DND-41 (cell line): ENCODE data around the gene PAPPA2.

ENCODE experiments used
- ATAC-seq: fragments of 200-7000 bp; cut with Tn5 transposase; 3 replicates; pipeline ENCODE4 v1.9.1; 2021; ENCODE audit warnings: low read depth; ENCODE audit not compliant: insufficient read depth
- DNase-seq: peaks from one replicate; pipeline ENCODE4 v3.0.0-alpha.2; 2020
- H2AFZ ChIP-seq: 2 replicates; pipeline ENCODE4 v1.6.0; 2012; ENCODE audit warnings: low read depth, low read length
- H3K27ac ChIP-seq: 2 replicates; pipeline ENCODE4 v1.5.1; 2012; ENCODE audit warnings: low read length, inconsistent platforms
- H3K27me3 ChIP-seq: fragments of 200-600 bp; sonication (generic); 2 replicates; pipeline ENCODE4 v1.6.0; 2012; ENCODE audit warnings: low read length, mild to moderate bottlenecking, inconsistent platforms; ENCODE audit not compliant: insufficient read depth, poor library complexity
- H3K36me3 ChIP-seq: 2 replicates; pipeline ENCODE4 v1.5.1; 2012; ENCODE audit warnings: low read length, inconsistent platforms; ENCODE audit not compliant: insufficient read depth
- H3K4me1 ChIP-seq: 2 replicates; pipeline ENCODE4 v1.5.1; 2012; ENCODE audit warnings: mild to moderate bottlenecking, low read length; ENCODE audit not compliant: insufficient read depth
- H3K4me2 ChIP-seq: 2 replicates; pipeline ENCODE4 v1.6.0; 2012; ENCODE audit warnings: mild to moderate bottlenecking, moderate library complexity, low read length, inconsistent platforms; ENCODE audit not compliant: insufficient read depth
- H3K4me3 ChIP-seq, 2 experiments: fragments of 200-600 bp in 1 of 2; shearing (Covaris generic) in 1 of 2; 2 replicates each; pipeline ENCODE4 v1.5.1; 2012 to 2016; ENCODE audit warnings: inconsistent platforms in 2 of 2, low read length in 2 of 2, mild to moderate bottlenecking in 2 of 2, low read depth in 1 of 2, moderate library complexity in 1 of 2
- H3K79me2 ChIP-seq: 2 replicates; pipeline ENCODE4 v1.6.0; 2012; ENCODE audit warnings: low read length, inconsistent platforms; ENCODE audit not compliant: insufficient read depth
- H3K9ac ChIP-seq: 2 replicates; pipeline ENCODE4 v1.6.0; 2012; ENCODE audit warnings: low read depth, mild to moderate bottlenecking, inconsistent platforms, low read length, moderate library complexity
- H3K9me3 ChIP-seq: 2 replicates; pipeline ENCODE4 v1.5.1; 2012; ENCODE audit warnings: low read length, moderate library complexity, mild to moderate bottlenecking, inconsistent platforms; ENCODE audit not compliant: insufficient read depth, severe bottlenecking
- H4K20me1 ChIP-seq: 2 replicates; pipeline ENCODE4 v1.6.0; 2012; ENCODE audit warnings: low read length; ENCODE audit not compliant: insufficient read depth
- EZH2 ChIP-seq: IDR thresholded peaks from 3 replicates; pipeline ENCODE4 v1.6.1; 2012; ENCODE audit warnings: borderline replicate concordance, low read depth, mild to moderate bottlenecking, moderate library complexity, low read length, inconsistent platforms; ENCODE audit not compliant: severe bottlenecking
- TF ChIP-seq, protein P1 (sequence below): IDR thresholded peaks from 2 replicates; pipeline ENCODE4 v1.5.1; 2012; ENCODE audit warnings: borderline replicate concordance, low read length, moderate library complexity, mild to moderate bottlenecking; ENCODE audit not compliant: poor library complexity, severe bottlenecking; ENCODE audit errors: extremely low read depth

PAPPA2 gene

GRCh38 chr1:176795929-176796328 lies 333.0 kb downstream of the PAPPA2 start:
- Histone ChIP-seq H3K36me3 (no peaks in the 10 kb centered on the region), H3K4me3 (no peak overlapping the region), H3K27ac (no peak overlapping the region), H3K27me3 (no peaks in the 10 kb centered on the region), H3K79me2 (no peaks in the 10 kb centered on the region), H2AFZ (no peak overlapping the region), H3K9ac (no peak overlapping the region), H4K20me1 (no peaks in the 10 kb centered on the region), H3K9me3 (no peaks in the 10 kb centered on the region), H3K4me1 (no peaks in the 10 kb centered on the region), H3K4me2 (no peak overlapping the region)
- ATAC-seq, result no peak
- TF ChIP-seq EZH2, result no peak
- TF ChIP-seq, protein P1, sequence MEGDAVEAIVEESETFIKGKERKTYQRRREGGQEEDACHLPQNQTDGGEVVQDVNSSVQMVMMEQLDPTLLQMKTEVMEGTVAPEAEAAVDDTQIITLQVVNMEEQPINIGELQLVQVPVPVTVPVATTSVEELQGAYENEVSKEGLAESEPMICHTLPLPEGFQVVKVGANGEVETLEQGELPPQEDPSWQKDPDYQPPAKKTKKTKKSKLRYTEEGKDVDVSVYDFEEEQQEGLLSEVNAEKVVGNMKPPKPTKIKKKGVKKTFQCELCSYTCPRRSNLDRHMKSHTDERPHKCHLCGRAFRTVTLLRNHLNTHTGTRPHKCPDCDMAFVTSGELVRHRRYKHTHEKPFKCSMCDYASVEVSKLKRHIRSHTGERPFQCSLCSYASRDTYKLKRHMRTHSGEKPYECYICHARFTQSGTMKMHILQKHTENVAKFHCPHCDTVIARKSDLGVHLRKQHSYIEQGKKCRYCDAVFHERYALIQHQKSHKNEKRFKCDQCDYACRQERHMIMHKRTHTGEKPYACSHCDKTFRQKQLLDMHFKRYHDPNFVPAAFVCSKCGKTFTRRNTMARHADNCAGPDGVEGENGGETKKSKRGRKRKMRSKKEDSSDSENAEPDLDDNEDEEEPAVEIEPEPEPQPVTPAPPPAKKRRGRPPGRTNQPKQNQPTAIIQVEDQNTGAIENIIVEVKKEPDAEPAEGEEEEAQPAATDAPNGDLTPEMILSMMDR, result no peak
- DNase-seq, result no peak

DNA sequence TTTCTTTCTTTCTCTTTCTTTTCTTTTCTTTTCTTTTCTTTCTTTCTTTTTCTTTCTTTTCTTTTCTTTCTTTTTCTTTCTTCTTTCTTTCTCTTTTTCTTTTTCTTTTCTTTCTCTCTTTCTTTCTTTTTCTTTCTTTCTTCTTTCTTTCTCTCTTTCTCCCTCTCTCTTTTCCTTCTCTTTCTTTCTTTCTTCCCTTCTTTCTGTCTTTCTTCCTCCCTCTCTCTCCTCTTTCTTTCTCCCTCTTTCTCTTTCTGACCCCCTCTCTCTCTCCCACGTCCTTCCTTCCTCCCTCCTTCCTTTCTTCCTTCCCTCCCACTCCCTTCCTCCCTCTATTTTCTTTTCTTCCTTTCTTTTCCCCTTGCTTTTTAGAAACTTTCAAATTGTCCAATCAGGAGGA lies 333.6 kb downstream of the PAPPA2 start:
- ATAC-seq, result no peak
- H2AFZ ChIP-seq, result no peak overlapping the region
- TF ChIP-seq, protein P1, result no peak
- TF ChIP-seq EZH2, result no peak

GRCh38 chr1:176799327-176799726 lies 336.4 kb downstream of the PAPPA2 start:
- no peaks in the 10 kb centered on the region for H3K27me3 ChIP-seq
- no peak overlapping the region for H3K4me2 ChIP-seq
- H3K4me1 ChIP-seq, result no peaks in the 10 kb centered on the region
- H3K27ac ChIP-seq, result no peak overlapping the region
- H2AFZ ChIP-seq, result no peak overlapping the region
- TF ChIP-seq EZH2, result no peak
- TF ChIP-seq, protein P1, result no peak
- H3K9me3 ChIP-seq, result no peaks in the 10 kb centered on the region
- no peak overlapping the region for H3K9ac ChIP-seq
- H3K4me3 ChIP-seq, result no peak overlapping the region
- ATAC-seq (no peak), DNase-seq (no peak)
- H3K36me3 ChIP-seq, result no peaks in the 10 kb centered on the region
- H4K20me1 ChIP-seq, result no peaks in the 10 kb centered on the region
- no peaks in the 10 kb centered on the region for H3K79me2 ChIP-seq

More for the DNA sequence above, 333.6 kb downstream of the PAPPA2 start:
- DNase-seq, result no peak
- Histone ChIP-seq H4K20me1 (no peaks in the 10 kb centered on the region), H3K36me3 (no peaks in the 10 kb centered on the region), H3K79me2 (no peaks in the 10 kb centered on the region), H3K27ac (no peak overlapping the region), H3K4me2 (no peak overlapping the region), H3K4me3 (no peak overlapping the region), H3K4me1 (no peaks in the 10 kb centered on the region), H3K9me3 (no peaks in the 10 kb centered on the region), H3K27me3 (no peaks in the 10 kb centered on the region), H3K9ac (no peak overlapping the region)

DNA sequence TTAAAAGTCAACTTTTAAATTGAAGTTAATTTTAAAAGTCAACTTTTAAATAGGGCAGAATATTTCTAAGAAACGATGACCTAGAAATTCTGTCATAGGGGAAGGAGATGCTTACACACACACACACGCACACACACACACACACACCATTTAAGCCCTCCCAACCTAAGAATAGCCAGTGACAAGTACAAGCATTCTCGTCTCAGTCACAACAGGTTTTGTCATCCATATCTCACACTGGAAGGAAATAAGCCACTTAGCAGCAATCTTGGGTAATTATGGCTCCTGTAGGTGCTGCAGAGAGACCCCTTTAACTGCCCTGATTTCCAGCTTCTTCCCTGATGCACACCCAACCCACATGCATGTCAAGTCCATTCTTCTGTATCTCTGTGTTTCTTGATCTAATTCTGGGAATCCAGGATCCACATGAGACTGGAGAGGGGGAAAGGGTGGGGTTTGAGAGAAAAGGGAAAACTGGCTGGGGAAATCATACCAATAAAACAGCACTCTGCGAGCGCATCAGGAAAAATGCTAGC lies 338.1 kb downstream of the PAPPA2 start:
- no peaks in the 10 kb centered on the region for H3K4me1 ChIP-seq
- no peak overlapping the region for H3K4me2 ChIP-seq
- H3K9me3 ChIP-seq, result no peaks in the 10 kb centered on the region
- no peaks in the 10 kb centered on the region for H3K36me3 ChIP-seq
- no peaks in the 10 kb centered on the region for H3K27me3 ChIP-seq
- H3K4me3 ChIP-seq, result no peak overlapping the region
- ATAC-seq (no peak), DNase-seq (no peak)
- H3K9ac ChIP-seq, result no peak overlapping the region
- no peak overlapping the region for H2AFZ ChIP-seq
- no peak for TF ChIP-seq EZH2
- TF ChIP-seq, protein P1, result no peak
- H3K79me2 ChIP-seq, result no peaks in the 10 kb centered on the region
- H4K20me1 ChIP-seq, result no peaks in the 10 kb centered on the region
- H3K27ac ChIP-seq, result no peak overlapping the region
